ENCODE results near the gene CEP164.
"Not testable (repeated sequence)": the region's sequence is repeated elsewhere in the genome, so short reads cannot be mapped to it uniquely, and the experiment has no call there.

The CEP164 gene

DNA sequence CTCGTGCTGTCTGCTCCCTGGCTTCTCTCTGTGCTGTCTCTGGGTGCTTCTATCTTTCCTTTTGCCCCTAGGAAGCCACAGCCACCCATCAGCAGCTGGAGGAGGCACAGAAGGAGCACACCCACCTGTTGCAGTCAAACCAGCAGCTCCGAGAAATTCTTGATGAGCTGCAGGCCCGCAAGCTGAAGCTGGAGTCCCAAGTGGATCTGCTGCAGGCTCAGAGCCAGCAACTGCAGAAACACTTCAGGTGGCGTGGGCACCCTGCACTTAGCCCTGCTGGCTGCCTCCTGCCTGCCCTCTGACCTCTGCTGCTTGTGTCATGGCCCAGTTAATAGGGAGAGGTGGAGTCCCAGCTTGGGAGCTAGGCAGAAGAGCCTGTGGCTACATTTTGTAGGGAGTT, 67.8 kb downstream of the CEP164 start:
- DNase-seq (ENCODE audit: low read depth): no peak

DNA sequence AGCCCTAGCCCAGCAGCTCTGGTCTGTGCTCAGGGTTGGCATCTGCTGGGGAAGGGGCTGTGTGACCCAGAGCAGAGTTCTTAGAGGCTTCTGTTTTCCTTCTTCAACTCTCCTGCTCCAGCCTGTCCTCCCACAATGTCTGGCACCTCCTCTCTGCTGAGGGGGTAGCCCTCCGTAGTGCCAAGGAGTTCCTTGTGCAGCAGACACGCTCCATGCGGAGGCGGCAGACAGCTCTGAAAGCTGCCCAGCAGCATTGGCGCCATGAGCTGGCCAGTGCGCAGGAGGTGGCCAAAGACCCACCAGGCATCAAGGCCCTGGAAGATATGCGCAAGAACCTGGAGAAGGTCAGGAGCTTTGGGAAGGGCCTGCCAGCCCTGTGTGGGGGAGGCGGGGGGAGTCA, 69.3 kb downstream of the CEP164 start:
- DNase-seq (ENCODE audit: low read depth): no peak

DNA sequence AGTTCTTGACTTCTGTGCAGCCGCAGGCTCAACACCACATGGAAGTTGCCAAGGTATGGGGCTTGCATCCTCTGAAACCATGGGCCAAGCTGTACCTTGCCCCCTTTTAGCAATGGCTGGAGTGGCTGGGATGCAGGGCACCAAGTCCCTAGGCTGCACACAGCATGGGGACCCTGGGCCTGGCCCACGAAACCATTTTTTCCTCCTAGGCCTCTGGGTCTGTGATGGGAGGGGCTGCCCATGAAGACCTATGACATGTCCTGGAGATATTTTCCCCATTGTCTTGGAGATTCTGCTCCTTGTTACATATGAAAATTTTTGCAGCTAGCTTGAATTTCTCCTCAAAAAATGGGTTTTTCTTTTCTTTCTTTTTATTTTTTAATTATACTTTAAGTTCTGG, 71.0 kb downstream of the CEP164 start:
- DNase-seq (ENCODE audit: low read depth): not testable (repeated sequence)

DNA sequence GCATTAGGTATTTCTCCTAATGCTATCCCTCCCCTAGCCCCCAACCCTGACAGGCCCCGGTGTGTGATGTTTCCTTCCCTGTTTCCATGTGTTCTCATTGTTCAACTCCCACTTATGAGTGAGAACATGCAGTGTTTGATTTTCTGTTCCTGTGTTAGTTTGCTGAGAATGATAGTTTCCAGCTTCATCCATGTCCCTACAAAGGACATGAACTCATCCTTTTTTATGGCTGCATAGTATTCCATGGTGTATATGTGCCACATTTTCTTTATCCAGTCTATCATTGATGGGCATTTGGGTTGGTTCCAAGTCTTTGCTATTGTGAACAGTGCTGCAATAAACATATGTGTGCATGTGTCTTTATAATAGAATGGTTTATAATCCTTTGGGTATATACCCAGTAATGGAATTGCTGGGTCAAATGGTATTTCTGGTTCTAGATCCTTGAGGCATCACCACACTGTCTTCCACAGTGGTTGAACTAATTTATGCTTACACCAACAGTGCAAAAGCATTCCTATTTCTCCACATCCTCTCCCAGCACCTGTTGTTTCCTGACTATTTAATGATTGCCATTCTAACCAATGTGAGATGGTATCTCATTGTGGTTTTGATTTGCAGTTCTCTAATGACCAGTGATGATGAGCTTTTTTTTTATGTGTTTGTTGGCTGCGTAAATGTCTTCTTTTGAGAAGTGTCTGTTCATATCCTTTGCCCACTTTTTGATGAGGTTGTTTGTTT, 71.6 kb downstream of the CEP164 start:
- not testable (repeated sequence) for DNase-seq (ENCODE audit: low read depth)

DNA sequence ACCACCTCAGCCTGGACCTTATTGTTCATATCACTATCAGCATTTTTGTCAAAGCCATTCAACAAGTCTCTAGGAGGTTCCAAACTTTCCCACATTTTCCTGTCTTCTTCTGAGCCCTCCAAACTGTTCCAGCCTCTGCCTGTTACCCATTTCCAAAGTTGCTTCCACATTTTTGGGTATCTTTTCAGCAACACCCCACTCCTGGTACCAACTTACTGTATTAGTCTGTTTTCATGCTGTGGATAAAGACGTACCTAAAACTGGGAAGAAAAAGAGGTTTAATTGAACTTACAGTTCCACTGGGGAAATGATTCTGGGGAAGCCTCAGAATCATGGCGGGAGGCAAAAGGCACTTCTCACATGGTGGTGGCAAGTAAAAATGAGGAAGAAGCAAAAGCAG, 78.2 kb downstream of the CEP164 start:
- not testable (repeated sequence) for DNase-seq (ENCODE audit: low read depth)

DNA sequence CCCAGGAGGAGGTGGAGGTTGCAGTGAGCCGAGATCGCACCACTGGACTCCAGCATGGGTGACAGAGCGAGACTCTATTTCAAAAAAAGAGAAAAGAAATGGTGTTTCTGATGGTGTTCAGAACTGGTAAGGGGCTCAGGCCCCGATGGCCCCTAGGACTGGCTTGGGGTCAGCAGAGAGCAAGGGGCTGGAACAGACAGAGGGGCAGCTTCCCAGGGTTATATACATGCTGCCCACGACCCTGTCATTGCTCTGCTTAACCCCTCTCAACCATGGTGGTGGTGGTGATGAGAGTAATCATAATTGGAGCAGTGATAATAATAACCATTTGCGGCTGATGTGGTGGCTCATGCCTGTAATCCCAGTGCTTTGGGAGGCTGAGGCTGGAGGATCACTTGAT, 79.4 kb downstream of the CEP164 start:
- DNase-seq (ENCODE audit: low read depth): no peak

DNA sequence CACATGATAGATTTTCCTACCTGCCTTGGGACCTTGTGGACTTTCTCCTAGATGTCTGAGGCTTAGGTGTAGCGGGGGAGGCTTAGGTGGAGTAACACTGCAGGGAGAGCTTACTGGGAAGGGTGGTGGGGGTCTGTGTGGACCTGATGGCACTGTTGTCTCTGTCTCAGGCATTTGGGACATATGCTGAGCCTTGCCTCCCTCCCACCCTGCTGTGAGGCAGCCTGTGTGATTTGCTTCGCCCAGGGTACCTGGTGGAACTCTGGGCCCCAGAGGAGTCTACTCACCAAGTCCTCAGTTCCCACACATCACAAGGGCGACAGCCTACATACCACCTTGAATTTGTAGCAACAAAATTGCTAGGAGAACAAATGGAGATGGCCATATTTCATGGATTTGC, 80.7 kb downstream of the CEP164 start:
- DNase-seq (ENCODE audit: low read depth): no peak

DNA sequence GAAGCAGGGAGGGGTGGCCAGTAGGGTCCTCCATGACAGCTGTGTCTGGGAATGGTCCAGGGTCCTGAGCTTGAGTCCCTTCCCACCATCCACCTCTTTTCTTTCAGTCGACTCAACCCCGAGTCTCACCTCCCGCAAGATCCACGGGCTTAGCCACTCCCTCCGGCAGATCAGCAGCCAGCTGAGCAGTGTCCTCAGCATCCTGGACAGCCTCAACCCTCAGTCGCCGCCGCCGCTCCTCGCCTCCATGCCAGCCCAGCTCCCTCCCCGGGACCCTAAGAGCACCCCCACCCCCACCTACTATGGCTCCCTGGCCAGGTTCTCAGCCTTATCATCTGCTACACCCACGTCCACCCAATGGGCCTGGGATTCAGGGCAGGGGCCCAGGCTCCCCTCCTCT, 81.9 kb downstream of the CEP164 start:
- DNase-seq (ENCODE audit: low read depth): no peak

DNA sequence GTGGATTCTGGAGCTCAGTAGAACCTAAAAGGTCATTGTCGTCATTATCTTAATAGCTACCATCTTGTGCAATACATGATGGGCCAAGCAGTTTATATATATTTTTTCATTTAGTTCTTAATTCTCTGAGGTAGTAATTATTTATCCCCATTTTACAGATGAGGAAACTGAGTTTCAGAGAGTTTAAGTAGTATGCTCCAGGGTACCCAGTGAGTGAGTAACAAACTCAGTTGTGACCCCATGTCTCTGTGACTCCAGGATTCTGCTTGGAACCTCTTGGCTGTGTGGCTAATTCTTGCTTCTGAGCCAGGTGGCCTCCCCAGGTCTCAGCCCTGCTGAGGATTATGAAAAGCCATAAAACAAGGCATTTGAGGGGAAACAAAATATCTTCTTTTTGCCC, 82.6 kb downstream of the CEP164 start:
- DNase-seq (ENCODE audit: low read depth): no peak

DNA sequence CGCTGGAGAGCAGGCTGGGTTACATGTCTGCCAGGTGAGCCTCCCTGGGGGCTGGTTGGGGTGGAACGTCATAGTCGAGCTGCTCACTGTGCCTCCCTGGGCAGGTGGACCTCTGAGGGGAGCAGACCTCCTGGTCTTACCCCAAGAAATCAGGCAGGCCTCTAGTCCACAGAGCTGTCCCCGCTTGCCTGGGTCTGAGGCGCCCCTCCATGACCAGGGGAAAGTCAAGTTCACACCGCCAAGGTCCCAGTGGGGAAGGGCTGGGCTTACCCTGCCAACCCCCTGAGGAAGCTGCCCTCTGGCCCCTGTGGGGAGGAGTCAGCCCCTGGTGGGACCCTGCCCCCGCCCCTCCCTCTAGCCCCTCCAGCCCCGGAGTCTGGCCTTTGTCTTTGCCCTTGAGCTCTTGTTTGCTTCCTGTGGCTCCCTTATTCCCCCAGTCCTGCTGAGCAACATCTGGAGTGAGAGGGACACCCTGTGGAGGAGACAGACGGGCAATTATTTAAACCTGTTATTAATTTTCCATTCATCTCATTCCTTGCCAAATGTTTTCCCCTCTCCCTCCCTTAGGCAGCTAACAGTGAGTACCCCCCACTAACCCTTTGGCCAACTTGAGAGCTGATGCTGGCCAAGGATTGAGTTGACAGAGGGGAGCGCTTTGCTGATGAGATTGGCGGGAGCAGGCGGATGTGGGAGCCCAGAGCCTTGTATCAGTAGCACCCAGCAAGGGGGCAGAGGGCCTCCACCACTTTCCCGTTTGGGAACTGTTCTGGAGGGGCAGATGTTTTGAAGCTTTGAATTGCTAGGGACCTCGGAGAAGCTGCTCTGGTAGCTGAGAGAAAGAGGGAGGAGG, 83.4 kb downstream of the CEP164 start:
- no peak for DNase-seq (ENCODE audit: low read depth)

DNA sequence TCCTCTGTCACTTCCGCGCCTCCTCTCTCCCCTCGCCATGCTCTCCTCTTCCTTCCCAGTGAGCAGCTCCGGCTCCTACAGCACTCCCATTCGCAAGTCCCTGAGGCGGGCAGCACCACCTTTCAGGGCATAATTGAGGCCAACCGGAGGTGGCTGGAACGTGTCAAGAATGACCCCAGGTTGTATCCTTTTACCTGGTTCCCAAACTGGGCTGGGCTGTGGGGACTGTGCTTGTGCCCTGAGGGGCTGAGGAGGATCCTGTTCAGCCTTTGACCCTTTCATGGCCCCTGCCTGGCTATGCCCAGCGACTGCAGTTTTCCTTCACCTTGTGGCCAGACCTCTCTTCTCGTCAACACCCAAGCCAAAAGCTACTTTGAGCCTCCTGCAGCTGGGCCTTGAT, 84.1 kb downstream of the CEP164 start:
- DNase-seq (ENCODE audit: low read depth): no peak

DNA sequence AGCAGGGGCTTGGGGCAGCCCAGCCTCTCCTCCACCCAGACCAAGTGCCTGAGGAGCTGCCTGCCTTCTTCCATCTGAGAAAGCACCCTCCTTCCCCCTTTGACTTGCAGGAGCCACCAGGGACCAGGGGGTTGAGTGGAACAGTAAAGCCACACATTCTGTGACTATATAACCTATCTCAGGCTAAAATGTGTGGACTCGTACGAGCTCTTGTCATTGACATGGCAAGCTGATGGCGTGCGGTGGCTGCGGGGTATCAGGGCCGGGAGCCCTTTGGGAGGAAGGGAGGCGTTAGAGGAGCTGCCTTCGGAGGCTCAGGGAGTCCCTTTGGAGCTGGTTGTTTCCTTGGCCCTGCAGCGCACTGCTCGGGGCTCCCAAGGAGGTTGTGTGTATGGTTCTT, 84.5 kb downstream of the CEP164 start:
- DNase-seq (ENCODE audit: low read depth): no peak

DNA sequence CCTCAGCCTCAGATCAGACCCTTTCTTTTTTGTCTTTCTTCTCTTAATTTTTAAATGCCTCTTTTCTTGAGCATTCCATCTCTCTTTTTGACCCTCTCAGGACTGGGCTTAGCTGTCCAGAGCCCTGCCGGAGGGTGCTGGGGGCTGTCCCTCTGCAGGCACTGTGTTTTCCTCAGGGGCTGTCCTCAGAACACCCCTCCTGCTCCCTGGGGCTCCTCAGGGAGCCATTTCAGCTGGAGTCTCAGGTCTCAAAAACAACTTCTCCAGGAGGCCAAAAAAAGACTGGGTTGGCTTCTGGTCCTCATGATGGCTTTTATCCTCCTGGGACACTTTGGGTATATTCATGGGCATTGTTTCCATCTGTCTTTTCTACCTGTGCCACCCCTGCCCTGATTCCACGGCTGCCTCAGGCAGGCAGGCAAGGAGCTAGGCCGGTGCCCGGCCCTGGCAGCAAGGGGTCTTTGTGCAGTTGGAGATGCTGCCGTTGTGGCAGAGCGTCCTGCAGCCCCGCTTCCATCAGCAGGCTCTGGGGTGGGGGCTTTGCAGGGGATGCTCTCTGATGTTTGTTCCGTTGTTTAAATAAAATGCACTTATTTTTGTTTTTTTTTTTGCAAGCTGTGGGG, 85.1 kb downstream of the CEP164 start:
- no peak for DNase-seq (ENCODE audit: low read depth)

DNA sequence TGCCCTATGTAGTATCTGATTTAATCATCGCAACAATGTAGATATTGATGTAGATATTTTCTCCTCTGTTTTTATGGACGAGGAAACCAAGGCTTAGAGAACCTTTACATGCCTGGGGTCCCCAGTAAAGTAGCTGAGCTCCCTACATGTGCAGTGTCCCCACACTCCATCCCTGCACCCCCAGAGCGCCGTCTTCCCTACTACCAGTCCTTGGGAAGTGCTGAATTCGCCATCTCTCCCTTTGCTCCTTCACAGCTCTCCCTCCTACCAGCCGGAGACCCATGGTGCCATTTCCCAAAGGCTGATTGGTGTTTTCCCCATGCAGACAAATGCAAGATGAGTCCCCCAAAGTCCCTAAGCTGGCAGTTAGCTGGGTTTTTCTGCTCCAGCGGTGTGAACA, 86.0 kb downstream of the CEP164 start:
- DNase-seq (ENCODE audit: low read depth): no peak

DNA sequence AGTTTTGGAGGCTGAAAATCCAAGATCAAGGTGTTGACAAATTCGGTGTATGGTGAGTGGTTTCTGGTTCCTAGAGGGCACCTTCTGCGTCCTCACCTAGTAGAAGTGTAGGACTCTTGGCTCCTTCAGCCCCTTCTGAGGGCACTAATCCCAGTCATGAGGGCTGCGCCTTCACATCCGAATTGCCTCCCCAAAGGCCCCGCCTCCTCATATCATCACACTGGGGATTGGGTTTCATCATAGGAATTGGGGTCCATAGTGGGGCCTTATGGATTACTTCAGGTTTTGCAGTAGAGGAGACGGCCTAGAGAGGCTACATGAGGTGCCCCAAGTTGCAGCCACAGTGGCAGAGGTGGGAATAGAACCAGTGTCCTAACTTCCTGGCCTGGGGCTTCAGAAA, 87.1 kb downstream of the CEP164 start:
- DNase-seq (ENCODE audit: low read depth): no peak

DNA sequence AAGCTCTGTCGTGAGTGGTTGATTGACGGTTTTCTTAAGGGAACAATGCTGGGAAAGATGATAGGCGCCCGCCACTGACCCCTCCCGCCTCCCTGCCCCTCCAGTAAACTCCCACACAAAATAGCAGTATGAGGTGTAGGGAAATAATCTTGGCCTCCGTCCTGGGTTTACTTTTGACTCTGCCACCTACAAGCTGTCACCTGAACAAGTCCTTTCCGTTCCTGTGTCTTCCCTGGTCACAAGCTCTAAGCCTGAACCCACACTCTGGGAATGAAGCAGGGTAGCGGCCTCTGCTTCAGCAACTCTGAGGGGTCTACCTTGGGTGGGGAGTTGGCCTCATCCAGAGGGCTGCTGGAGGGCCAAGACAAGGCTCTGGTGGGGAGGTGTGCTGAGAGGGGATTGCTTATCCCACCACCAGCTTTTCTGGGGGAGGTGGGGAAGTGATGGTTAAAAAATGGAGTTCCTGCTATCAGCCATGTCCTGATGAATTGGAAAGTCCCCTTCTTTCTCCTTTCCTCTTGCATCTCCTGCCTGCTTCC, 87.8 kb downstream of the CEP164 start:
- no peak for DNase-seq (ENCODE audit: low read depth)

DNA sequence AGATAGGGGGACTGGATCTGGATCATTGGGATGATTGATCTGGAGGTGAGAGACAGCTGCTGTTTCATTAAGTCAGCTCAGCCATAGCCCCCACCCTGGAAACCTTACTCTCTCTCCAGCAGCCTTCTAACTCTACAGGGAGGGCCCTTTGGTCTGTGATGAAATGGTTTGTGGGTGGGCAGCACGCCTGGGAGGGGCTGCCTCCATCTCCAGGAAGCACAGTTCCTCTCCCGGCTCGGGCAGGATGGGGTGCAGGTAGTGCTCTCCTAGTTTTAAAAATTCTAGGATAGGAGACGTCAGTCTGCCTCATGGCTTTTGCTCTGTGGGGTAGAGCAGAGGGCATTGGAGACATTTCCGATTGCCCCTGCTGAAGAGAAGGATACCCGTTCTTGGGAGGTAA, 89.7 kb downstream of the CEP164 start:
- no peak for DNase-seq (ENCODE audit: low read depth)

DNA sequence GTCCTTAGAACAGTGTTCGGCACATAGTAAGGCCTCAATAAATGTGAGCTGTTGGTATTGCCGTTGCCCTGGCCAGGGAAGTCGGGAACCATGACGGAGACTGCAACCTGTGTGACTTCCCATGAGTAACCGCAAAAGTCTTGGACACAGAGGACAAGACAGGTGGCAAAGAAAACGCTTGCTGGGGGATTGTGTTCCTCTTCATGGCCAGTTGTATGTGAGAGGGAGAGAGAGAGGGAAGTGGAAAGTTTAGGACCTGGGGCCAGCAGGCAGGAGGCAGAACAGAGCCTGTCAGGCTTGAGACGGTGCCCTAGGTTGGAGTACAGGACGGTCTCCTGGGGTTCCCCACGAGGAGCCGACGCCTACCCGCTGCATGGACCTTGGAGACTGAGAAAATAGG, 90.2 kb downstream of the CEP164 start:
- no peak for DNase-seq (ENCODE audit: low read depth)

DNA sequence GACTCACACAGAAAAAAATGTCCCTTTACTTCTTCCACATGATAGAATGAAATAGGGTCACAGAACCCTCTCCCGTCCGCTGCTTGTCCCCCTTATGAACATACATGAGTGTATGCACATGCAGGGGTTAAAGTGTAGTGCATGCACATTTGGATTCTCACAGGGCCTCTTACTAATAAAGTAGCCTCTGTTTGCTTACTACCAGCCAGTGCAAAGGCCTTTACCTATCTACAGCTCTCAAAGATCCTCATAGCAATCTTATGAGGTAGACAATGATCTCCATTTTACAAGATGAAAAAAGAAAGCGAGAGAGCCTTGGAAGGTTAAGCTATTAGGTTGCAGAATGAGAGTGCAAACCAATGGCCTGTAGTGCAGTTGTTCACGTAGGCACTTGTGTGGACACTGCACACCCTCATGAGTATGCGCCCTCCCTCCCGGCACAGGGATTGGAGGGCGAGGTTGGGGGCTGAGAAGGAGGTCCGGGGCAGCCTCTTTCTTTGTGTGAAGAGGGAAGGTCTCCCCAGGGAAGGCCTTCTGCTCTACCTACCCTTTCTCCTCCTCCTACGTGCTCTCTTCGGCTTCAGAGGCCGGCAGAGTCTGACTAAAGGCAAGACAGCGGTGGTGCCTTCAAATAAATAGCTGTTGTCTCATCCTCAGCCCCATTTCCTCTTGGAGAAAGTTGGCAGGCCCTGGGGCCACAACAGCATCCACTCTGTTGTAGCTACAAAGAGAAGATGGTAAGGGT, 91.3 kb downstream of the CEP164 start:
- DNase-seq (ENCODE audit: low read depth): no peak

DNA sequence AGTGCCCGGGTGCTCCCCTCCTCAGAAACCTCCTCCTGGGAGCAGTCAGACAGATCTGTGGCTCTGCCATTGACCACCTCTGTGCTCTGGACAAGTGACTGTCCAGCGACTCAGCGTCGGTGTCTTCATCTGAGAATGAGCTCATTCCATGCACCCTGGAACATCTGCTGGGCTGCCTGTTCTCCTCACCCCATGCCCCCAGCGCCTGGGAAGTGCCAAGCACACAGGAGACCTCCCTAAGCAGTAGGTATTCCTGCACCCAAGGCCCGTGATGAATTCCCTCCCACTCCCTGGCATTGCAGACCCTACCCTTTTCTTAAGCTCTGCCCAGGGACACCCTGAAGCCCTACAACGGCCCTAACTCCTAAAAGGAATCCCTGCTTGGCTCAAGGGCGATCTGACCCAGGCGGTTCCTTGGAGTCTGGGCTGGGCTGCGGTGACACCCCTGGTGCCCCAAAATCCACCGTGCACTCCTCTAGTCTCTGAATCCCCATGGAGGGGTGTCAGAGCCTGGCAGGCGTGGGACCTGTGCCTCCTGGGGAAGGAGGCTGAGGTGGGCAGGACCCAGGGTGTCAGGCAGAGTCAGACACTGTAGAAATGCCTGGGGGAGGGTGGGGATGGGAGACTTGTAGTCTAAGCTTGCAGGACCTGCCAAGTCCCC, 92.0 kb downstream of the CEP164 start:
- DNase-seq (ENCODE audit: low read depth): no peak

DNA sequence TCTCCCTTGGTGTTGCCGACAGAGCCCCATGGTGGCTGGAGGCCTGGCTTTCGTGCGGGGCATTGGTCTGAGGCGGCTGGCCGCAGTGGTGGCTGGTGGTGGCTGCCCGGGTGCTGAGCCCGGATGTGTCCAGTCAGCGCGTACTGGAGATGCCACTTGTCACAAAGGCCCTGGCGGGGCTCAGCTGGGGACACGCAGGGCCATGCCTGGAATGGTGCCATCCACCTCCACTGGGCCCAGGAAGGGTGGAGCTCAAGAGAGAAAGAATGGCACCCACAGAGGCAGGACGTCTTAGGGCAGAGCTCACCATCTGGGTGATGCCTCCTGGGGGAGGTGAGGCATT, 92.5 kb downstream of the CEP164 start:
- no peak for DNase-seq (ENCODE audit: low read depth)

DNA sequence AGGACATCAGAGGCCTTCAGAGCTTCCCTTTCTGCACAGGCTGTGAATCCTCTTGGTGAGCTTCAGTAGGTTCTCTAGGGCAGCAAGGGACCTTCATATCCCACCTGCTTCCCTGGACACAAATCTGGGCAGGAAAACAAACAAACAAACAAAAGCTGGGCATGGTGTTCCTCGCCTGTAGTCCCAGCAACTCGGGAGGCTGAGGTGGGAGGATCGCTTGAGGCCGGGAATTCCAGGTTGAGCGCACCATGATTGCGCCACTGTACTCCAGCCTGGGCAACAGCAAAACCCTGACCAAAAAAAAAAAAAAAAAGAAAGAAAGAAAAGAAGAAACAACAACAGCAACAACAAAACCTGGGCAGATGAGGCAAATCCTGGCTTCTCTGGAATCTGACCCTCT, 92.9 kb downstream of the CEP164 start:
- no peak for DNase-seq (ENCODE audit: low read depth)
